ENCODE measurements around the gene ACTBL2.

The ACTBL2 gene

DNA sequence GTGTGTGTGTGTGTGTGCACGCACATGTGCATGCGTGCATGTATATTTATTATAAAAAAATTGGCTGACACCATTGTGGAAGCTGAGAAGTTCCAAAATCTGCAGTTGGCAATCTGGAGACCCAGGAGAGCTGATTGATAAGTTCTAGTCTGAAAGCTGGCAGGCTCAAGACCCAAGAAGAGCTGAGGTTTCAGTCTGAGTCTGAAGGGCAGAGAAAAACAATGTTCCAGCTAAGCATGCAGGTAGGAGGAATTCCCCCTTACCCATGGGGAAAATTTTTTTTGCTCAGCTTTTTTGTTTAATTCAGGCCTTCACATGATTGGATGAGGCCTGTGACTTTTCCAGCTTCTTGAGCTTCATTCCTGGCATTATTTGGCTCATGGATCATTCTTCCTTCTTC lies 31.2 kb upstream of the ACTBL2 start:
- TF ChIP-seq, protein P1, sequence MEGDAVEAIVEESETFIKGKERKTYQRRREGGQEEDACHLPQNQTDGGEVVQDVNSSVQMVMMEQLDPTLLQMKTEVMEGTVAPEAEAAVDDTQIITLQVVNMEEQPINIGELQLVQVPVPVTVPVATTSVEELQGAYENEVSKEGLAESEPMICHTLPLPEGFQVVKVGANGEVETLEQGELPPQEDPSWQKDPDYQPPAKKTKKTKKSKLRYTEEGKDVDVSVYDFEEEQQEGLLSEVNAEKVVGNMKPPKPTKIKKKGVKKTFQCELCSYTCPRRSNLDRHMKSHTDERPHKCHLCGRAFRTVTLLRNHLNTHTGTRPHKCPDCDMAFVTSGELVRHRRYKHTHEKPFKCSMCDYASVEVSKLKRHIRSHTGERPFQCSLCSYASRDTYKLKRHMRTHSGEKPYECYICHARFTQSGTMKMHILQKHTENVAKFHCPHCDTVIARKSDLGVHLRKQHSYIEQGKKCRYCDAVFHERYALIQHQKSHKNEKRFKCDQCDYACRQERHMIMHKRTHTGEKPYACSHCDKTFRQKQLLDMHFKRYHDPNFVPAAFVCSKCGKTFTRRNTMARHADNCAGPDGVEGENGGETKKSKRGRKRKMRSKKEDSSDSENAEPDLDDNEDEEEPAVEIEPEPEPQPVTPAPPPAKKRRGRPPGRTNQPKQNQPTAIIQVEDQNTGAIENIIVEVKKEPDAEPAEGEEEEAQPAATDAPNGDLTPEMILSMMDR (IDR thresholded peaks at IDR 0.05; ENCODE audit: low read depth, low read length, missing control alignments): no peak
- no peak for DNase-seq (ENCODE audit: extremely low read depth, low read depth)
- no peak overlapping the region for H3K4me3 ChIP-seq (replicated peaks; ENCODE audit: low read depth, low read length)

GRCh38 chr5:57511321-57511720 lies 28.7 kb upstream of the ACTBL2 start:
- DNase-seq (ENCODE audit: extremely low read depth, low read depth): no peak
- no peak overlapping the region for H3K4me3 ChIP-seq (replicated peaks; ENCODE audit: low read depth, low read length)
- TF ChIP-seq, protein P1 (IDR thresholded peaks at IDR 0.05; ENCODE audit: low read depth, low read length, missing control alignments): no peak

- H3K4me3 ChIP-seq (replicated peaks; ENCODE audit: low read depth, low read length): no peak overlapping the region
- TF ChIP-seq, protein P1 (IDR thresholded peaks at IDR 0.05; ENCODE audit: low read depth, low read length, missing control alignments): no peak
- no peak for DNase-seq (ENCODE audit: extremely low read depth, low read depth)
Measured at GRCh38 chr5:57509501-57510260, 27.1 kb upstream of the ACTBL2 start.

DNA sequence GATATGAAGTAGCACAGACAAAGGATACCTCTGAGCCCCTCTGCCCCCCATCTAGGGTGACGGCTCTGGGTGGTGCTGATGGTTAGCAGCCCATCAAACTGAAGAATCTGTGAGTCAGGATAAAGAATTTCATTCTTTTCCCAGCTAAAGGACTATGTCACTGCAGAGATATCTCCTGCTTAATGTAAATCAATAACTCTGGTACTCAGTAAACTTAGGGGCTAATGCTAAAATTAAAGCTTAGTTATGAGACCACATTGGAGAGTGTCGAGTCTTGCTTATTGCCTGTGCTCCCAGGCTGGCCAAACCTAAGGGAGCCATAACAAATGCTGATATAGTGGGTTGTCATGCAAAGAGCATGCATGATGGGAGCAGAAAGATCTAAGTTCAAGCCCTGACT lies 25.6 kb upstream of the ACTBL2 start:
- no peak overlapping the region for H3K4me3 ChIP-seq (replicated peaks; ENCODE audit: low read depth, low read length)
- TF ChIP-seq, protein P1 (IDR thresholded peaks at IDR 0.05; ENCODE audit: low read depth, low read length, missing control alignments): no peak
- DNase-seq (ENCODE audit: extremely low read depth, low read depth): no peak

- TF ChIP-seq, protein P1 (IDR thresholded peaks at IDR 0.05; ENCODE audit: low read depth, low read length, missing control alignments): no peak
- no peak overlapping the region for H3K4me3 ChIP-seq (replicated peaks; ENCODE audit: low read depth, low read length)
- no peak for DNase-seq (ENCODE audit: extremely low read depth, low read depth)
Measured at GRCh38 chr5:57505272-57506200, 22.9 kb upstream of the ACTBL2 start.

DNA sequence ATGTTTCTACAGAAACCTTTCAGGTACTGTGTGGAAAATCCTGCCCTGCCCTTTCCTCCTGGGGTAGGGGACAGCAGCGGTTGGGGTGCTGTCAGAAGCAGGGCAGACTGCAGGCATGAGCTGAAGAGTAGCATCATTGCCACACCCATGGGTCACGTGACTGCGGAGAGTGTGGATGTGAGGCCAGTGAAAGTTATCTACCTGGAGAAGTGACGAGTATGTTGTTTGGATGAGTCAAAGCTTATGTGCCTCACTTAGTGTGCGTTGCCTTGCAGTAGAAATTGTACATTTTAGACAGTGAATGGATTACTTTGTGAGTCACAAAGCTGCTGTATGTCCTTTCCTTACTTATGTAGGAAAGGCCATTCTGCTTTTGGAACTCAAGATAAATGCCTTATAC lies 21.7 kb upstream of the ACTBL2 start:
- no peak overlapping the region for H3K4me3 ChIP-seq (replicated peaks; ENCODE audit: low read depth, low read length)
- TF ChIP-seq, protein P1 (IDR thresholded peaks at IDR 0.05; ENCODE audit: low read depth, low read length, missing control alignments): no peak
- no peak for DNase-seq (ENCODE audit: extremely low read depth, low read depth)

All from HFF-Myc (cell line).